ENCODE results near the gene OLR1.

GRCh38 chr12:10163084-10163483 is 8.8 kb downstream of the OLR1 start:
- no peak for TF ChIP-seq EZH2 (IDR thresholded peaks at IDR 0.05)
- no peak for TF ChIP-seq POLR2AphosphoS5 (IDR thresholded peaks at IDR 0.05; ENCODE audit: borderline replicate concordance, low read depth, low read length)
- TF ChIP-seq FOXP2 (optimal IDR thresholded peaks at IDR 0.05; ENCODE audit: control extremely low read depth, extremely low read length, insufficient read depth): no peak
